Measurements from ENCODE around the gene SIRT6.

The SIRT6 gene

GRCh38 chr19:4189641-4190040 lies 7.3 kb upstream of the SIRT6 start:
- H3K4me3 ChIP-seq (ENCODE audit: low read depth, low read length): no peak overlapping the region
- TF ChIP-seq, protein P1, sequence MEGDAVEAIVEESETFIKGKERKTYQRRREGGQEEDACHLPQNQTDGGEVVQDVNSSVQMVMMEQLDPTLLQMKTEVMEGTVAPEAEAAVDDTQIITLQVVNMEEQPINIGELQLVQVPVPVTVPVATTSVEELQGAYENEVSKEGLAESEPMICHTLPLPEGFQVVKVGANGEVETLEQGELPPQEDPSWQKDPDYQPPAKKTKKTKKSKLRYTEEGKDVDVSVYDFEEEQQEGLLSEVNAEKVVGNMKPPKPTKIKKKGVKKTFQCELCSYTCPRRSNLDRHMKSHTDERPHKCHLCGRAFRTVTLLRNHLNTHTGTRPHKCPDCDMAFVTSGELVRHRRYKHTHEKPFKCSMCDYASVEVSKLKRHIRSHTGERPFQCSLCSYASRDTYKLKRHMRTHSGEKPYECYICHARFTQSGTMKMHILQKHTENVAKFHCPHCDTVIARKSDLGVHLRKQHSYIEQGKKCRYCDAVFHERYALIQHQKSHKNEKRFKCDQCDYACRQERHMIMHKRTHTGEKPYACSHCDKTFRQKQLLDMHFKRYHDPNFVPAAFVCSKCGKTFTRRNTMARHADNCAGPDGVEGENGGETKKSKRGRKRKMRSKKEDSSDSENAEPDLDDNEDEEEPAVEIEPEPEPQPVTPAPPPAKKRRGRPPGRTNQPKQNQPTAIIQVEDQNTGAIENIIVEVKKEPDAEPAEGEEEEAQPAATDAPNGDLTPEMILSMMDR (IDR thresholded peaks at IDR 0.05; ENCODE audit: low read depth, low read length): no peak

GRCh38 chr19:4187313-4188122 lies 5.2 kb upstream of the SIRT6 start:
- TF ChIP-seq, protein P1 (IDR thresholded peaks at IDR 0.05; ENCODE audit: low read depth, low read length): no peak
- no peak overlapping the region for H3K4me3 ChIP-seq (ENCODE audit: low read depth, low read length)

GRCh38 chr19:4186087-4186993 lies 4.0 kb upstream of the SIRT6 start:
- H3K4me3 ChIP-seq (ENCODE audit: low read depth, low read length): no peak overlapping the region
- TF ChIP-seq, protein P1 (IDR thresholded peaks at IDR 0.05; ENCODE audit: low read depth, low read length): peak; percentile 88

DNA sequence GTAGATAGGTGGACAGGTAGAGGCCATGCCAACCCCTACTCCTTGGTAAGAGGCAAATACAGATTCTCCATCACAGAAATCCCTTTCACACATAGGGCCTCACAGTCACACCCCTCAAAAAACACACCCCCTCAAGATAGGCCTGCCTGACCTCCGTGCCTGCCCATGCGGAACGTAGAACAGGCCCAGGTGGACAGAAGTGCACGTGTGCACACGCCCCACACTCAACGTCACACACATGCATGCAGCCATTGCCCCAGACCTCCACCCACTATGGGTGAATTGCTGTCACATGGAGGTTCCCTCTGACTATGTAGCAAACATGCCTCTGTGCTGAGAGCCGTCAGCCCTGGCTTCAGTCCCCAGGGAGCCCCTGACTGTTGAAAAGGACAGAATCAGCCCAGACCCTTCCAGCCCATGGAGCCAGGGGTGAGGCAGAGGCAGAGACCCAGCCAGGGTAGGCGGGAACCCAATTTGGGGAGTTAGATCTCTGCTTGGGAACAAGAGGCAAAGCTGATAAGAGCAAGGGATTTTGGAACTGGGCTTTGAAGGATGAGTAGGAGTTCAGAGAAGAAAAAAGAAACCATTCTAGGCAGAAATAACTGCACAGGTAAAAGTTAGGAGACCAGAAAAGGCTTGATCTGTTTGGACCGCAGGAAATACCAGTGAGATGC lies 3.2 kb upstream of the SIRT6 start:
- H3K4me3 ChIP-seq (ENCODE audit: low read depth, low read length): no peak overlapping the region
- TF ChIP-seq, protein P1 (IDR thresholded peaks at IDR 0.05; ENCODE audit: low read depth, low read length): no peak

DNA sequence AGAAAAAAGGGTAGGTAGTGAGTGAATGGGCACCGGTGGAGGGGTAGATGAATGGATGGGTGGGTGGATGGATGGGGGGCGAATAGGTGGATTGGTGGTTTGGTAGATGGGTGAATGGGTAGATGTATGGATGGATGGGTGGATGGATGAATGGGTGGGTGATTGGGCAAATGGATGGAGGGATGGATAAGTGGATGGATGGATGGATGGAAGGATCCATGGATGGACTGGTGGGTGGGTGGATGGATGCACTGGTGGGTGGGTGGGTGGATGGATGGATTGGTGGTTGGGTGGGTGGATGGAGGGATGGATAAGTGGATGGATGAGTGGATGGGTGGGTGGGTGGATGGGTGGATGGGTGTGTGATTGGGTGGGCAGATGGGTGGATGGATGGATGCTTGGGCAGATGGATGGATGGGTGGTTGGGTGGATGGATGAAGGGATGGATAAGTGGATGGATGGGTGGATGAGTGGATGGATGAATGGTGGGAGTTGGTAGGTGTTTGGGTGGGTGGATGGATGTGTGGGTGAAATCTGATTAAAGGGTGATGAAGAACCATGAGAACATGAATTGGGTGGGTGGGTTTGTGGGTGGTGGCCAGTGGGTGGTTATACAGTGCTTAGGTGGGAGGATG lies 2.5 kb upstream of the SIRT6 start:
- TF ChIP-seq, protein P1 (IDR thresholded peaks at IDR 0.05; ENCODE audit: low read depth, low read length): no peak
- H3K4me3 ChIP-seq (ENCODE audit: low read depth, low read length): no peak overlapping the region

DNA sequence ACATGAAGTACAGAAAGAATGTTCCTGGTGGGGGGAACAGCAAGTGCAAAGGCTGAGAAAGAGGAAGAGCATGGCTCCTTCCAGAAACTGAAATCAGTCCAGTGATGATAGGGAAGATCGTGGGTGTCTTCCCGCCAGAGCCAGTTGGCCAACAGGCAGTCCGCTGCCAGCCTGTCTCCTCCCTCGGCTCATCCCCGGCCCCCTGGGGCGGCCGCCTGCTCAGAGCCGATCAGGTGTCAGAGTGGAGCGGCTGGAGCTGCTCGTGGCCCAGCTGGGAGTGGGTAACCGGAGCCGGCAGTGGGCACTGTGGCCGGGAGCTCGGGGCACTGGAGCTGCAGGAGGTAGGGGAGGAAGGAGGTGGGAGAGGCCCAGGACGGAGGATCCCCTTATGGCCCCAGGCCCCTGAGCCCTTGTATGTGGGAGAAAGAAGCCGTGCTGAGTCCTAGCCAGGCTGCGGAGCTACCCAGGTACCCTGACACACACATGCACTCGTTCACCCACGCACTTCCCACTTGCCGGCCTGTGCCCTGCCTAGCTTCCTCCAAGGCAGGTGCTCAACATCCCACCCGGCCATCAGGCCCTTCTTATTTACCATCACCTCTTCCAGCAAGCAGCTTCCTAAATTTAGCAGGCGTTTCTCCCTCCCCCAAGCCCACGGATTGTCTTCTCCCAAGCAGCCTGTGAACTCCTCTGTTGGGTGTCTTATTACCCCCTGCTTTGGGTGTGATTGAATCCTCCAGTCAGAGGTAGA lies 1.8 kb upstream of the SIRT6 start:
- TF ChIP-seq, protein P1 (IDR thresholded peaks at IDR 0.05; ENCODE audit: low read depth, low read length): no peak
- H3K4me3 ChIP-seq (ENCODE audit: low read depth, low read length): no peak overlapping the region

All from WI38 (cell line).